ENCODE data around the gene CCDC71L.

CCDC71L gene

DNA sequence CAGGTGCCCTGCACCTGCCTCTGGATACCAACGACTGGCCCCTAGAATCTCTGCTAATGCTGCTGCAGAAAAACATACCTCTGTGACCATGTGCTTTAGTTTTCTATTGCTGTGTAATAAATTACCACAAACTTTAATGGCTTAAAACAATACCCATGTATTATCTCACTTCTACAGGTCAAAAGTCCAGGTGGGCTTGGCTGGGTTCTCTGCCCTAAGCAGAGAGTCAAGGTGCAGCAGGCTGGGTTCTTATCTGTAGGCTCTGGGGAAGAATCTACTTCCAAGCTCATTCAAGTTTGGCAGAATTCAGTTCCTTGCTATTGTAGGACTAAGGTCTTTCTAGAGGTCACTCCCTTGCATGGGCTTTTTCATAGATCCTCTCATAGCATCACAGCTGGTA is 52.3 kb downstream of the CCDC71L start:
- TF ChIP-seq POLR2AphosphoS5 (IDR thresholded peaks at IDR 0.05; ENCODE audit: low read depth, low read length) (no peak), TAF1 (IDR thresholded peaks at IDR 0.05; ENCODE audit: borderline replicate concordance, low read depth, low read length) (no peak), POLR2A (IDR thresholded peaks at IDR 0.05; ENCODE audit: low read depth, low read length) (no peak)
- DNase-seq (ENCODE audit: insufficient read length): no peak

More for the DNA sequence above, 52.3 kb downstream of the CCDC71L start:
- FAIRE-seq: no peak
